Measurements from ENCODE around the gene NPRL2.

- TF ChIP-seq CTCF (IDR thresholded peaks at IDR 0.05; ENCODE audit: control extremely low read depth in 1 of 3, insufficient read depth in 1 of 3, low read depth in 1 of 3, low read length in 3 of 3) (no peak), CEBPB (IDR thresholded peaks at IDR 0.05; ENCODE audit: low read depth, low read length) (no peak), SRF (IDR thresholded peaks at IDR 0.05; ENCODE audit: low read depth, low read length) (no peak), EZH2 (IDR thresholded peaks at IDR 0.05; ENCODE audit: low read depth, low read length, severe bottlenecking) (no peak), TAF1 (IDR thresholded peaks at IDR 0.05; ENCODE audit: low read depth, low read length) (no peak), YY1 (IDR thresholded peaks at IDR 0.05; ENCODE audit: low read depth, low read length) (no peak), ASH2L (IDR thresholded peaks at IDR 0.05; ENCODE audit: low read length) (no peak), CREB1 (IDR thresholded peaks at IDR 0.05) (no peak), KDM1A (IDR thresholded peaks at IDR 0.05; ENCODE audit: borderline replicate concordance, low read length) (no peak)
These were observed 32.1 kb upstream of the NPRL2 start for GRCh38 chr3:50382722-50383121.

All from H1 (cell line).